RPMI8226 (cell line): ENCODE measurements around the gene CIBAR2.
A peak's percentile ranks its signal among the peaks of the same experiment; 100 is the strongest.
"Not testable (repeated sequence)": the region's sequence is repeated elsewhere in the genome, so short reads cannot be mapped to it uniquely, and the experiment has no call there.

Experiments
- DNase-seq: peaks from one replicate; pipeline ENCODE4 v3.0.0-alpha.2; 2015

The CIBAR2 gene

DNA sequence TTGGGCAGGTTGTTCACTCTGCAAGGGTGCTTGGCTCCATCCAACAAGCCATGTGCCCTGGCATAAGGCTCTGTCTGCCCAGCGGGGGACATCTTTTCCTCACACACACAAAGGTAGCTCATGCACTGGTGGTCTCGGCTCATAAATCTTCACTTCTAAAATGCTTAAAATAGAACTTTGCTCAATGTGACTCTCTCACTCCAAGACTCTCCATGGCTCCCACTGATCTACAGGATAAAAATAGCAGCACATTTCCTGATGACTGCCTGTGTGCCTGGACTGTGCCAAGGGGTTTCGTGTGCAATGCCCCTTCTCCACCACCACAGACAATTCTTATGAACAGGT, 15.1 kb upstream of the CIBAR2 start:
- no peak for DNase-seq

DNA sequence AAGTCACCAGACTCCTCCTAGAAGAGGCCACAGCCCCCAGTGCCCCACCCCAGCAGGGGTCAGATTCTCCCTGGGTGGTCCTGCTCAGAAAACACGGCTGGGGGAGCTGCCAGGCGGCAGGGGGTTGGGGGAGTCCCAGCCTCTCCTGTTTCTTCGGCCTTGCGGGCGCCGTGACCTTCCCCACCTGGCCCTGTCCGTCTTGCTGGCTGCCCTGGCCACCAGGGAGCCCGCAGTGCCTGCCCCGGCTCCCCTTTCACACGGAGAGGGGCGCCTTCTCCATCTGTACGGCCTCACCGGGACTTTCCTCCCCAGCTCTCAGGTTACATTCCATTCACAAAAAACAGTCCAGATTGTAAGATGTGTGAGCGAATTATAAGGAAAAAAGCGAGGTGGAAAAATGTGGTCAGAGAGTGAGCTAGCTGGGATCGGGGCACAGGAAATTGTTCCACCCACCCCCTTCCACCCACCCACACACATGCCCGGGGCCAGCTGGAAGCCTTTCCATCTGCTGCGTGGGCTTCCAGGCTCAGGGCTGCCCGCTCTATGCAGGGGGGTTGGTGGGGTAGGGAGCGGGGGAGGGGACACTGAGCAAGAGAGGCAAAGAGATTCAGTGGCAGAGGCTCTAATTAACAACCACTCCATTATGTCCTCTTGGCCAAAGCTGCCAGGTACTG, 14.6 kb upstream of the CIBAR2 start:
- no peak for DNase-seq

DNA sequence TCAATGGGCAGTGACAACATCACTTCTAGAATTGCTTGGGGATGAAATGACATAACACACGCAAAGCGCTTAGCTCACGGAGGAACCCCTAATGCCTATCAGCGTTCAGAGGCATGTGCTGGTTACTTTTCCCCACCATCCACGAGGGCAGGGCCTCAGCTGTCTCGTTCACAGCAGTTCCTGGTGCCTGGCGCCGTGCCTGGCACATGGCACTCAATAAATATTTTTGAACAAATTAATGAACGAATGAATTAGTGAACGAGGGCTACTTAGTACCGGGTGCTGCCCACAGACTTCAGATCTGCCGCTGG, 14.1 kb upstream of the CIBAR2 start:
- no peak for DNase-seq

DNA sequence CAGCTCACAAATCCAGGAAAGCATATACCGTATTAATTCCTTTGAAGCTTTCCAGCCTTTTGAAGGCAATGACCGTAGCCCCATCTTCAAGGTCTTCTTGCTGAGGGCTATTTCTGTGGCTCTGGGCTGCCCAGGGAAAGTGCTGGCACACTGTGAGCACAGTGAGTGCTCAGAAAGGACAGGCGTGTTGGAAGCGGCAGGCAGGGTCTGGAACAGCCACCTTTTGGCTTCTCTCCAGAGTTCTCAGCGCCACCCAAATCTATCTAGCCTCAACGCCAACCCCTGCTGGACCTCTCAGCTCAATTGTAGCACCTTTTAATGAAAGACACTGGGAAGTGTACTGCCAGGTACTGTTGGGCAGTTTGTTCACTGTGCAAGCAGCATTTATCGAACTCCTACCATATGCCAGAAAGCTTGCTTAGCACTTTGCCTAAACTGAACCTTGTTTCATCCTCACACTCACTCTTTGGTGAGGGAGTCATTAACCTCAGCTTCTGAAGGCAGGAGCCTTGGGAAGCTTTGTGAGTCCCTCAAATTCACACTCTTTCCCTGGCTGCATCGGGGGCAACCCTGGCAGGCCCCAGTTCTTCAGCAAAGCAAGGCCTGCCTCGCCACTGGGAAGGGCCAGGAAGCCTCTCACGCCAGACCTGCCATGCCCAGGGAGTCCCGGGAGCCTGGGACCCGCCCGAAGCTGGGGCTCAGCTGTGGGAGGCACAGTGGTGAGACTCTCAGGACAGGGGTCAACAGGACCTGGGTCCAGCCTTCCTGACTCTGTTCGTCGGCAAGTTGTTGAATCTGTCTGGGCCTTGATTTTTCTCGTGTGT, 13.5 kb upstream of the CIBAR2 start:
- no peak for DNase-seq

DNA sequence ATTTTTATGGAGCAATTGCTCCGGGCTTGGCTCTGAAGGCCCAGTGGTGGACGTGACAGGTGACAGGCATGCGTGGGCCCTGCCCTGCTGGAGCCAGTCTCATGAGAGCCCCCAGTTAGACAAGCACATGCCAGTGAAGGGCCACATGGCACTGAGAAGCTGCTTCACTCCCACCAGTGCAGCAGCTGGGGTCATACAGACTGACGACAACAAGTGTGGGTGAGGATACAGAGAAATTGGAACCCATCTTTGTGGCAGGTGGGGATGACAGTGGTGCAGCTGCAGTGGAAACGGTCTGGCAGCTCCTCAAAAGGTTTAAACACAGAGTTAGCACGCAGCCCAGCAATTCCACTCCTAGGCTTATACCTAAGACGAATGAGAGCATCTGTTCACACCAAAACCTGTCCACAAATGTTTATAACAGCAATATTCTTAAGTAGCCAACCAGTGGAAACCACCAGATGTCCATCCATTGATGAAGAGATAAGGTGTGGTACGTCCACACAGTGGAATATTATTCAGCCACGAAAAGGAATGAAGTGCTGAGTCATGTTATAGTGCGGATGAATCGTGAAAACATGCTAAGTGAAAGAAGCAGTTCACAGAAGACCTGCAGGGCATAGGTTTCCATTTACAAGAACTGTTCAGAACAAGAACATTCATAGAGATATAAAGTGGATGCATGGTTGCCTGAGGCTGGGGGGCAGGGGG, 12.5 kb upstream of the CIBAR2 start:
- DNase-seq, result no peak

DNA sequence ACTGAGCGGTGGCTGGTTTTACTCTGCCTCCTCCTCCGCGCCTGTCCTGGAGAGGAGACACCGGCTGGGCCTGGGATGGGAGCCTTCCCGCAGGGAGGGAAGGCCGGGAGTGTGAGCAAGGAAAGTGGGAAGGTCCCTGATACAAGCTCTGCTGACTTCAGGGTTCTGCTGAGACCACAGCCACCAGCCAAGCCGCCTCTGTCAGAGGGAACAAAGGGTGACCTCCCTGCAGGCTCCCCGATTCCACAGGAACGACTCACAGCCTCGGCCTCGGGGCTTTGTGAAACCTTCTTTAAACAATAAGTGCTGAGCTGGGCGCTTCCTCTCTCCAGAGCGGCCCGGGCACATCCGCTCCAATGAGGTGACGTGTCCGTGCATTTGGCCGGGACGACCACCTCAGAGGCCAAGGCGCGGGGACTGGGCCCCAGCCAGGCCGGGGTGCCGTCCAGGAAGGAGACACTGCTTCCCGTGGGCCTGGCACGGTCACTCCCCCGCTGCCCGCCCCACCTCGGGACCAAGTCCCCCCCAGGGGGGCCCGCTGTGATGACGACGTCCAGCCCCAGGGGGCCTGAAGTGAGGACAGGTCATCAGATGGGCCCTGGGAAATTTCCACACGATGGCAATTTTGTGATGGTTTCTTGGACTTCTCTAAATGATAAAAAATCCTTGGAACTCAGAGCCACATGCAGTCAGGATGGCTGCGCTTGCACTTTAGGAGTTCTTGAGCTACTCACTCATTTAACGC, 11.8 kb upstream of the CIBAR2 start:
- peak; percentile 15 for DNase-seq

DNA sequence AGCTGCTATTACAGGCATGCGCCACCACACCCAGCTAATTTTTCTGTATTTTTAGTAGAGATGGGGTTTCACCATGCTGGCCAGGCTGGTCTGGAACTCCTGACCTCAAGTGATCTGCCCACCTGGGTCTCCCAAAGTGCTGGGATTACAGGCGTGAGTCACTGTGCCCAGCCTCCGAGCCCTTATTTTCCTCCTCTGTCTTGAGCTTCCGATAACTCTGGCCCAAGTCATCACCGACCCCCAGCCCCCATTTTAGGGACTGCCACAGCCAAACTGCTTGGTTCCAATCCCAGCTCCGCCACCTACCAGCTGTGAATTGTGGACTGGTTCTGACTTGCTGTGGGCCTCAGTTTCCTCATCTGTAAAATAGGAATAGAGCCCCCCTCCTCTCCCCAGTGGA, 11.2 kb upstream of the CIBAR2 start:
- not testable (repeated sequence) for DNase-seq

DNA sequence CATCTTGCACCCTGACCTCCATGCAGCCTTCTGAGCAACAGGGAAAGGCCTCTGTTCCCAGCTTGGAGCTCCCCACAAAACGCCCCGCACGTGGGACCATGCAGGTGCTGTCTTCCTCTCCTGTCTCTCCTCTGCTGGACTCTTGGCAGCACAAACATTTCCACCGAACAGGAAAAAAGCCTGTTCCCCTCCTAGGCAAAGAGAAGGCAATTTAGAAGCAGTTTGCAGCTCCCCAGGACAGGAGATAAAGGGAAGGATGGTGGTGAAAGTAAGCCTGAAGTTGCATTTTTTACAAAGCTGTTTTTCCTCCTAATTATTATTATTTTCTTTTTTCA, 7.7 kb upstream of the CIBAR2 start:
- DNase-seq, result no peak

DNA sequence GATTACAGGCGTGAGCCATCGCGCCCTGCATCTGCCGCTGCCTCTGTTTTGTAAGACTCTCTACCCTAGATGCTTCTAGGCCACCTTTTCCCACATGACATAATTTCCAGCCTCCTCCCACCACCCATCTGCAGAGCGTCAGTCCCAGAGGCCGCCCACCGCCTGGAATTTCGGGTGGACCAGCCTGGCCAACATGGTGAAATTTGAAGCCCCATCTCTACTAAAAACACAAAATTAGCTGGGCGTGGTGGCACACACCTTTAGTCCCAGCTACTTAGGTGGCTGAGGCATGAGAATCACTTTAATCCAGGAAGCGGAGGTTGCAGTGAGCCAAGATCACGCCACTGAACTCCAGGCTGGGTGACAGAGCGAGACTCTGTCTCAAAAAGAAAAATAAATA, 5.1 kb upstream of the CIBAR2 start:
- no peak for DNase-seq

DNA sequence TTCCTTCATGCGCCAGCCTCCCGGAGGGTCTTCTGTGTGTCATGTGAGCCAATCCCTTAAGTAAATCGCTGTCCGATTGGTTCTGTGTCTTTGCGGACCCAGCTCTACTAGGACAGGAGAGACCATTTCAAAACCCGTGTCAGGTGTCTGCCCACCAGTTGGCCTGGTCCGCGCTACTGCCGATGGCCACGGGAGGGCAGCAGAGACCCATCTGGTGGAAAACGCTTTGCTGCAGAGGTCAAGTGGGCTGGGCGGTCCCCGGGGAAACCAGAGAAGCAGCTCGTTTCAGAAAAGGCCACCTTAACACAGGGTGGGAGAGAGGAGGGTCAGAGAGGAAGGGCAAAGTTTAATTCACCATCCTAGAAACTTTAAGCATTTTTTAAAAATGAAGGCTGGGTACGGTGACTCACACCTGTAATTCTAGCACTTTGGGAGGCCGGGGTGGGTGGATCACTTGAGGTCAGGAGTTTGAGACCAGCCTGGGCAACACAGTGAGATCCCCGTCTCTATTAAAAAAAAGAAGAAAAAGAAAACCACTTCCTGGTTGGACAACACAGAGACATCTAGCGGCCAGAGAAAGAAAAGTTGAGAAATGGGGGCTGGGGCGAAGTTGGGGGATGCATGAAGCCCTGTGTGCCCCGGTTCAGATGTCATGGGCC, 2.8 kb upstream of the CIBAR2 start:
- DNase-seq, result peak; percentile 76

DNA sequence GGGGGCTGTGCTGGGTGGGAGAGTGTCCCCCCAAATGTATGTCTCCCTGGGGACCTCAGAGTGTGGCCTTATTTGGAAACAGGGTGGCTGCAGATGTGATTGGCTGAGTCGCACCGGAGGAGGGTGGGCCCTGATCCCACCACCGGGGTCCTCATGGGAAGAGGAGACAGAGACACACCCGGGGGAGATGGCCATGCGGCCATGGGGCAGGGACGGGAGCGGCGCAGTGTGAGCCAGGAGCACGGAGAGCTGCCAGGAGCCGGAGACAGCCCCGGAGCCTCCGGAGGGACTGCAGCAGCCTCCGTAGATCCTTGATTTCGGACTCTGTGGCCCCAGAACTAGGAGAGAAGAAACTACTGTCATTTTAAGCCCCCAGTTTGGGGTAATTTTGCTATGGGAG, 1.6 kb upstream of the CIBAR2 start:
- DNase-seq, result no peak

DNA sequence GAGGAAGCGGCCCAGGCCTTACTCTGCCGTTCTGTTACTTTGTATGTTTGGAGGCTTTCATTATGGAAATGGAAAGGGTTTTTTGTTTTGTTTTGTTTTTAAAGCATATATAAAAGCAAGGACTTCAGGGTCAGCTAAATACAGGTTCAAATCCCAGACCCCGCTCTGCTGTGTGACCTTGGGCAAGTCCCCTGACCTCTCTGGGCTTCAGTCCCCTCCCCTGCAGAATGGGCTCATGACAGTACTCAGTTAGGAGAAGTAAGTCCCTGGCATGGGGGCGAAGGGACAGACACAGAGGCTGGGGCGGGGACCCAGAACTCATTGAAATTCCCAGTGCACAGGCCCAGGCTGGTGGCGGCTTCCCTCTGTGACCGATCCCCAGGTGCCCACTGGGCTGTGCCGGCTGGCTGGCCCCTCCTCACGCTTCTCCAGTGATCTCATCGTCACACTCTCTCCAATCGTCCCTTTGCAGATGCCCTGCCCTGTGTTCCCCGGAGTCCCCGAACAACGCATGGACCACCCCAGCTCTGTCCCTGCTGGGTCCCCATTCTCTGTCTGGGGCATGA, 979 bp upstream of the CIBAR2 start:
- DNase-seq, result no peak

DNA sequence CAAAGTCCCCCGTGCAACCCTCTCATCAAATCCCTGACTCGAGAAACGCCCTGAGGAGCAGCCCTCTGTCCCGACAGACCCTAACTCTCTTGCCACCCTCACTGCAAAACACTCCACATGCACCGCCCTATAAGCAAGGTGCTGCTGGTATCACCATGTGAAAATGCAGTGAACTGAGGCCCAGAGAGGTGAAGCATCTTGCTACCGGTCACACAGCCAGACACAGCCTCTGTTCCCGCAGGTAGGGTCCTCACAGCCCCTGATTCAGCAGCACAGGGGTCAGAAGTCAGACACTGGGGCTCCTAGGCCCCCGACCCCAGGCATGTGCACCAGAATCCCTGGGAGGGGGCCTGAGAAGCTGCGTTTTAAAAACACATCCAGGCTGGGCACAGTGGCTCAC, 1.1 kb downstream of the CIBAR2 start:
- no peak for DNase-seq

DNA sequence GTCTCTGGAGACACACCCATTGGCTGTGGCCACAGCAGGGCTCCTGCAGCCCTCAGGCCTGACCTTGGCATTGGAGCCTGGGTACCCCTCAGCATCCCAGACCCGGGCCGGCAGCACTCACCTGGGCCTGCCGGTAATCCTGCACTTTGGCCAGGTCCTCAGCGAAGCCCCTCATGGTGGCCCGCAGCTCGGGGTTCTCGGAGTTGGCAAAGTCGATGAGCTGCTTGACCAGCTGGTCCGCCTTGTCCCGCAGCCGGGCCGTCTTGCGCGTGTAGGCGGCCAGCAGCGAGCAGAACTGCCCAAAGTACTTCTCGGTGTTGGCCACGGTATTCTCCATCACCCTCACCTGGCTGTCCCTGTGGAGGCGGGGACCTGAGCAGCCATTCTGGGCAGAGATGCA, 2.2 kb downstream of the CIBAR2 start:
- no peak for DNase-seq

DNA sequence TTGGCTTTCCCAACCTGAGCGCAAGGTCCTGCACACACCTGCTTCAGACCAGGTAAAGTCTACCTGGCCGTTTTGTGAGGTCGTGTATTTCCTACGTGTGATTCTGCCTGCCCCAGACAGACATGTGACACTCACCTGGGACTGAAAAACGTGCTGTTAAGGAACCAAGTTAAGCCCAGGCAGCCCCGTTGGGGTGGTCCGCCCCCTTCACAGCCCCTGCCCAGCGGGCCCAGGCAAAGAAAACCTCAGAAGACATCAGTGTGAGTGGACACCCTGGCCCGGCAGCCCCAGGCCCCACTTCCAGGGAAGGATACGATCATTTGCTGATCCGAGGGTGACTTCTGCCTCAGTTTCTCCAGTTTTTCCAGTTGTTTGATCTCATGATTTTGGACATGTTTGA, 4.7 kb downstream of the CIBAR2 start:
- DNase-seq, result no peak

DNA sequence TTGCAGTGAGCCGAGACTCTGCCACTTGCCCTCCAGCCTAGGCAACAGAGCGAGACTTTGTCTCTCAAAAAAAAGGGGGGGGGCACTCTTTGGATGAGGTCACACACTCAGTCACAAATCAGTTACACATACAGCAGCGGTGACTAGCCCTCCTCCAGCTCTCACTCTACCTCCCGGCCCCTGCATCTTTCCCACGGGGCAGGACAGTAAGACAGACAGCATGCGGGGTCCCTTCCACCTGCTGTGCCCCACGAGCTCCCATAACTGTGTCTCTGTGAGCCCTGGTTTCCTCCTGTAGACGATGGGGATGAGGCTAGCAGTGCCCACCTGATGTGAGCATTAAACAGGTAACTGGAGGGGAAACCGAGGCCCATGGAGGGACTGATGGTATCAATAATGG, 5.2 kb downstream of the CIBAR2 start:
- DNase-seq, result no peak

DNA sequence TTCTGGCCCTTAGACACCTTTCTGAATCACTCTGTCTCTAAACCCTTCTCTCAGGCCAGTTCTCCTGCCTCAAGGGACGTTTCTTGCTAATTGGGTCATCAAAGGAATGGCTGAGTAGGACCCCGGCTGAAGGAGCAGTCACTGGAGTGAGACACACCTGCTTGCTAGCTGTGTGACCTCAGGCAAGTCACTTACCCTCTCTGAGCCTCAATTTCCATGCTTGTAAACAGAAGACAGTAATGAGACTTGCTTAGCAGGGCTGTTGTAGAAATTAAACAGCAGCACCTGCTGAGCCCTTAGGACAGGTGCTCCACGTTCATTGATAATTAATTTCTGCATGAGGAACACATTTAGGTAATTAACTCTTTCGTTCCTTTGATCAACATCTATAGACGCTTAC, 6.8 kb downstream of the CIBAR2 start:
- no peak for DNase-seq

DNA sequence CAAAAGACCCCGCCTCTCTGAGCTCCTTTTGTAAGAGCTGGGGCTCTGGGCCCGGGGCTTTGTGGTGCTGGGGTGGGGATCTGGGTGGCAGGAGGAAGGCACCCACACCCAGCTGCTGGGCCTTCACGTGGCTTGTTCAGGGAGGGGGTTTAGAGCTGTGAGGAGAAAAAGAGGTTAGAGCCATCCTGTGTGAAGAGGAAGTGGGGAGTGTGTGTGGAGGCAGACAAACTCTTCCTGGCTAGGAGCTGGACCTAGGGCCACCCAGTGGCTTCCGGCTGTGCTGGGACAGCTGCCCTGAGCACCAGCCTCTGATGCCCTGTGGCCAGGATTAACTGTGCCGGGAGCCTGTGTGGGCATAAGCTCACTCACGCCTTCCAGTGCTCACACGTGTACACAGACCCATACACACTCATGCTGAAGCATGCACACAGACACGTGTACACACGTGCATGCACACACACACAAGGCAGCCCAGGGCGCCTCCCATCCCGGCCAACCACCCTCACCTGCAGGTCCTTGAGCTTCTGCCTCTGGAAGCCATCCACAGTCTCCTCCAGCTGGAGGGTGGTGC, 7.4 kb downstream of the CIBAR2 start:
- DNase-seq, result no peak

DNA sequence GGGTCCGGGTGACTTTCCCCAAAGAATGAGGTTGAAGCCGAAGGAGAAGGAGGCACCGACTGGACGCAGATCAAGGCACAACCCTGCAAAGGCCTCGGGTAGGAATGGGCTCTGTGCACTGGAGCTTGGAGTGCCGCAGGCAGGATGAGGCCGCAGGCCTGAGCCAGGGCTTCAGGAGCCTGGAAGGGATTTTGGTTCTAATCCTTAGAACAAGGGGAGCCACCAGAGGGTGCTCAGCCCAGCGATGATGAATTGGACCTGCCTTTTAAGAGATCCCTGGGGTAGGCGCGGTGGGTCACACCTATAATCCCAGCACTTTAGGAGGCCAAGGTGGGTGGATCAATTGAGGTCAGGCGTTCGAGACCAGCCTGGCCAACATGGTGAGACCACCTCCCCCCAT, 8.1 kb downstream of the CIBAR2 start:
- DNase-seq, result no peak

DNA sequence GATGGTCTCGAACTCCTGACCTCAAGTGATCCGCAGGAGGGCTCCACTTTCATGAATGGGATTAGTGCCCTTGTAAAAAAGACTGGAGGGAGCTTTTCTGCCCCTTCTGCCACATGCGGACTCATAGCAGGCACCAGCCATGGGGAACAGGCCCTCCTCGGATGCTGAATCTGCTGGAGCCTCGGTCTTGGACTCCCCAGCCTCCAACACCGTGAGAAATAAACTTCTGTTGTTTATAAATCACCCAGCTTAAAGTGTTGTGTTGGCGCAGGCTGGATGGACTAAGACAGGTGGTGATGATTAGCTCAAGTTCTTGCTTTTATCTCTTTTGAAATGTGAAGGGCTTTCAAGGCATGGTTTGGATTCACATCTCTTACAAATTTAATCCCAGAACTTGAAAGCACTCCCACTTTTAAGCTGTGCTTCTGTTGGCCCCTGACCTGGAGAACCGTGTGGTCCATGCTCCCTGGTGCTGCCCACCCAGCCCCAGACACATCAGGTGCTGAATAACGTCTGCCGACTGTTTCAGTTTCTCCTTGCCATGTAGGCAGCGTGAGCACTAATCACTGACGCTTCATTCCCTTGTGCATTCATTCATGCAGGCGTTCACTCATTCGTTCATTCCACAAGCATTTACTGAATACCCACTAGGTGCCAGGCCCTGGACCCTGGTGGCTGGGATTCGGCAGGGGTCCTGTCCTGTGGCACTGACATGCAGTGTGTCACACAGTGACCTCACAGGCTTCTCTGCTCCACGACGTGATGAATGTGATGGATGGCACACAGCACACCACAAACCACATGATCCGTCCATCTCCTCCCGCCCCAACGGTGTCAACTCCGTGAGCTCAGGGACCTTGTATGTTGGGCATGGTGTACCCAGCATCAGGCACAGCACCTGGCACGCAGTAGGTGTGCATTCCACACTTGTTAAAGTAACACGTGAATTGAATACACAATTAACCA, 8.9 kb downstream of the CIBAR2 start:
- DNase-seq, result no peak

DNA sequence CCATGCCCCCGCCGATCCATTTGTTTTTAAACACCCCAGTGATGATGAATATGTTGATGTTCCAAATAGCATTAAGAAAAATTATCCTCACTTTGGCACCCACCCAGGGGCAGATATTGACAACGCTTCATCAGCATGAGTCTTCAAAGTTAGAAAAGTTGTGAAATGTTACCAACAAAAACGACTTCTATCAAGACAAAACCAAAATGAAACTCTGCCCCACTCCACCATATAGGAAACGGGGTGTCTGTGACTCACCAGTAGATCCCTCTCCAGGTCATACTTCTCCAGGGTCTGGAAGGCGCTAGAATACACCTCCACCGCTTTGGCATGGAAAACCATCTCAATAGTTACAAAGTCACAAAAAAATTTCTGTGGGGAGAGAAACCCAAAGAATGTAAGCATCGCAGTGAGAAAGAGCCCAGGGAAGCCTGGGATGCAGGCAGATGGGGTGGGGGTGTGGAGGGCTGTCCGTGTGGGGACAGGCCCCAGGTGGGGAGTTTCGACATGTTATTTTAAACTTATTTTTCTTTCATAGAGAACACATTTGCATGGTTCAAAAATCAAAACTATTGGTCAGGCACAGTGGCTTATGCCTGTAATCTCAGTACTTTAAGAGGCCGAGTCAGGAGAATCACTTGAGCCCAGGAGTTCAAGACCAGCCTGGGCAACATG, 10.2 kb downstream of the CIBAR2 start:
- no peak for DNase-seq
